ENCODE measurements around the gene ADAP1.

DNA sequence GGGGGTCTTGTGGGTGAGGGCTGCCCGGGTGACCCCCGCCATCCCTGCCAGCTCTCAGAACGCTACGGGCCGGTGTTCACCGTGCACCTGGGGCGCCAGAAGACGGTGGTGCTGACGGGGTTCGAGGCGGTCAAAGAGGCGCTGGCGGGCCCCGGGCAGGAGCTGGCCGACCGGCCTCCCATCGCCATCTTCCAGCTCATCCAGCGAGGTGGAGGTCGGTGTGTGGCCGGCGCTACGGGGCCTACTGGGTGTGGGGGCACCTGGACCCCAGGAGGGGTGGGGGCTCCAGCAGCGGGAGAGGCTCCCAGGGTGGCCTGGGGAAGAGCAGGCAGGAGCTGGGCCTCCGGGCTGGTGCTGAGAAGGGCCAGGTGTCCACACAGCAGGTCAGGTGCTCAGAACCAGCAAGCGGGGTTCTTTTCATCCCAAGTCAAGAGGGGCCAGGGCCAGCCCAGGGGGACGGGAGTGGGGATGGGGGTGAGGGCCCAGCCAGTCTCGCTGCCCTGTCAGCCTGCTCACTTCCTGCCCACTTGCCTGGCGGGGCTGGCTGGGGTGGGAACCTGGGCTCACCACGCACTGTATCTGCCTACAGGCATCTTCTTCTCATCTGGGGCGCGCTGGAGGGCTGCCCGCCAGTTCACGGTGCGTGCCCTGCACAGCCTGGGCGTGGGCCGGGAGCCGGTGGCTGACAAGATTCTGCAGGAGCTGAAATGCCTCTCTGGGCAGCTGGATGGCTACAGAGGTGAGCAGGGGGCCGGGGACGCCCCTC lies 30.1 kb upstream of the ADAP1 start:
- no peak for TF ChIP-seq POLR2A (IDR thresholded peaks at IDR 0.05)
- TF ChIP-seq, protein P1, sequence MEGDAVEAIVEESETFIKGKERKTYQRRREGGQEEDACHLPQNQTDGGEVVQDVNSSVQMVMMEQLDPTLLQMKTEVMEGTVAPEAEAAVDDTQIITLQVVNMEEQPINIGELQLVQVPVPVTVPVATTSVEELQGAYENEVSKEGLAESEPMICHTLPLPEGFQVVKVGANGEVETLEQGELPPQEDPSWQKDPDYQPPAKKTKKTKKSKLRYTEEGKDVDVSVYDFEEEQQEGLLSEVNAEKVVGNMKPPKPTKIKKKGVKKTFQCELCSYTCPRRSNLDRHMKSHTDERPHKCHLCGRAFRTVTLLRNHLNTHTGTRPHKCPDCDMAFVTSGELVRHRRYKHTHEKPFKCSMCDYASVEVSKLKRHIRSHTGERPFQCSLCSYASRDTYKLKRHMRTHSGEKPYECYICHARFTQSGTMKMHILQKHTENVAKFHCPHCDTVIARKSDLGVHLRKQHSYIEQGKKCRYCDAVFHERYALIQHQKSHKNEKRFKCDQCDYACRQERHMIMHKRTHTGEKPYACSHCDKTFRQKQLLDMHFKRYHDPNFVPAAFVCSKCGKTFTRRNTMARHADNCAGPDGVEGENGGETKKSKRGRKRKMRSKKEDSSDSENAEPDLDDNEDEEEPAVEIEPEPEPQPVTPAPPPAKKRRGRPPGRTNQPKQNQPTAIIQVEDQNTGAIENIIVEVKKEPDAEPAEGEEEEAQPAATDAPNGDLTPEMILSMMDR (IDR thresholded peaks at IDR 0.05) = no peak

Measured in adrenal gland (tissue), 5 donors.